ENCODE results near the gene RXFP4.

Gene RXFP4

DNA sequence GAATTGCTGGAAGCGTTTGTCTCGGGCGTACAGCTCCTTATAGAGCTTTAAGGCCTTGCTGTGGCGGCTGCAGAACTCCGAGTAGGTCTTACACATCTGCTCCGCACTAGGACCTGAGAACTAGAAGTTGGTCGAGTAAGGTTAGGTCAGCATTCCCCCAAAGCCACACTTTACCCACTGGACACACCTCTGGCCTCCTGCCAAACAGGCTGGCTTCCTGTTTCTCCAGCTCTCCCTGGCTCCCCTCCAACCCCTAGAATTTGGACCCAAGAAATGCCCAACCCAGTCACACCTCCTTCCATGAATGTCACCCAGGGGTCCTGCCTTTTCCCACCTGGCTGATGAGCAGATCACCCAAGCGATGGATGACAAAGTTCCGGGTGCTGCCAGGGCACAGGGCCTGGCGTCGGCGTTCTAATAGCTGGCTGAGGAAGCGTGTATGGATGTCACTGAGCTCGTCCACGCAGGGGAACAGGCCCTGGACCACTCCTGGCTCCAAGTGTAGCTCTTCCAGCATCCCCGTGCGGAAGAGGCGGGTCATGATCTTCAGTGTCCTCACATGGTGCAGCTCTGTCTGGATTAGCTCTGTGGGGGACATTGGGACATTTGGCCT, 21.3 kb downstream of the RXFP4 start:
- no peak for DNase-seq

DNA sequence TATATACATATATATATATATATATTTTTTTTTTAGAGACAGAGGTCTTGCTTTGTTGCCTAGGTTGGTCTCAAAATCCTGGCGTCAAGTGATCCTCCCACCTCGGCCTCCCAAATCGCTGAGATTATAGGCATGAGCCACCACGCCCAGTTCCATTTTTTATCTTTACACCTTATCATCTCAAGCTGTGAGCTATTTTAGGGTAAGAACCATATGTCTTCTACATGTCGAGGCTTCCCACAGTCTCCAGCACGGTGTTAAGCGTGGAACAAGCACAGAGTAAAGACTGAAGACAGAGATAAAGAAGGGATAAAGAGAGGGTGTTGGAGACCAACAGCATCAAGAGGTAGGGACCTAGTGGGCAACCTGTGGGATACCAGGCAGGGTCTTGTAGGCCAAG, 22.8 kb downstream of the RXFP4 start:
- no peak for DNase-seq

DNA sequence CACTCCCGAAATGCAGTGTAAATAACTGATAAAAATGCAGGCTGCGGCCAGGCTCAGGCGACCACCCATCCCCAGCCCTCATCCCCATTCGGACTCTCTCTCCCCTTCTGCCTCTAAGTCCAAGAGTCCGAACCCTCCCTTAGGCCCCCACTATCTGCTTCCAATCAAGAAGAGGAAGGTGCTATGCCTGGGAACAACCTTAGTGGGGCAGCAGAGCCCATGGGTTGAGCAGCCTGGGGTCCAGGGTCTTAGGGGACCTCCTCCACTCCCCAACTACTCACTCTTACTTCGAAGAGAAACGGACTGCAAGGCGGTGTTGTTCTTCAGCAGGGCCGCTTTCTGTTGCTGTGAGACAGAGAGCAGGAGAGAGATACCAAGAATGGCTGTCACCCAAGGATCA, 24.7 kb downstream of the RXFP4 start:
- DNase-seq: no peak

DNA sequence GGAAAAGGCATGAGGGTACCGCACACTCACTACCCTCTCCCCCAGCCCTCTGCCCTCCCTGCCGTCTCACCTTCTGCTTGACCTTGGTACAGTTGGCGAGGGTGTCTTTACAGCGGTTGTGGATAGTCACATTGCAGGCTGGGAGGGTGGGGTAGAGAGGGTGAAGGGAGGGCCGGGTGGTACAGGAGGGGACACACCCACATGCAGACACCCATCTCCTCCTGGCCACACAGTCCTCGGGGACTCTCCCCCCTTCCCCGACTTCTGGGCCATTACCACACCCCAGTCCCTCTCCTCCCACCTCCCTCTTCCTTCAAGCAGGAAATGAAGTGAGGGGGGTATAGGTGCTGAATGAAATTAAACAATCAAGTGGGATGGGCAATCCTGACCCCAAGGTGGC, 25.3 kb downstream of the RXFP4 start:
- peak; percentile 86 for DNase-seq

DNA sequence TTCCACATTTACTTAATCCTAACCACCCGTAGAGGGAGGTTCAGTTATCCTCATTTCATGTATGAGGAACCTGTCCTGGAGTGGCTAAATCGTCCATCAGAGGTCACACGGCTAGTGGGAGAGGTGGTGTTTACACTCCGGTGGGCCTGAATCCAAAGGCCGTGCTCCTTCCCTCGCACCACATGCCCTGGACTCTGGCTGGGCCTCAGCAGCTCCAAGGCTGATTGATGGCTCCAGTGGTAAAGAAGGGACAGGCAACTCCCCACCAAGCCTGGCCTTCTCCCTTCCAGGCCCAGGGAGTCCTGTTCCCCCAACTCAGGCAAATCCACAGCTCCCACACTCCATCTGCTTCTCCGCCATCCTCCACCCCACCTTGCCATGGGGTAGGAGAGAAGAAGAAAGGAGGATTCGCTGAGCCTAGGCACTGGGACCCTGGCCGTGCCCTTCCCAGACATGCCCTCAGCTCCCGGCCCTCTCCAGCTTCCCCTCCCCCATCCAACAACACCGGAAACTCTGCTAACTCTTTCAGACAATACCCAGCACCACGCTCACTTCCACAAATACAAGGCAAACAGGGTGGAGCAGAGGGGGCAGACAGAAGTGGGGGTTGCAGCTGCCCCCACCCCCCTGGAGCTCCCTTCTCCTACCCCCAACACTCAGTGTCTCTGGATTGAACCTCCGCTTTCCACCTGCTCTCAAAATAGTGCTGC, 26.1 kb downstream of the RXFP4 start:
- peak; percentile 51 for DNase-seq

DNA sequence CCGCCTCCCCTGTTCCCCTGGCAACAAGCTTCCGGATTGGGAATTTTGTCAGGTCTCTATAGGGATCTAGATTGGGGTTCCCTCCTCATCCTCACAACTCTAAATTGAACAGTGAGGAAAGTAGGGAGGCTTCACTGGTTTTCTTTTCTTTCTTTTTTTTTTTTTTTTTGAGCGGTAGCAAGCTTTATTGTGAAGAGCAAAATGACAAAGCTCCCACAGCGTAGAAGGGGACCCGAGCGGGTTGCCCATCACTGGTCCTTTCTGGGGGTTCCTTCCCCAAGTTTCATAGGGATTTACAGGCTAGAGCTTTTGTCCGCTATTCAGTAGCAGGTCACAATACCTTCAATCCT, 26.6 kb downstream of the RXFP4 start:
- no peak for DNase-seq

DNA sequence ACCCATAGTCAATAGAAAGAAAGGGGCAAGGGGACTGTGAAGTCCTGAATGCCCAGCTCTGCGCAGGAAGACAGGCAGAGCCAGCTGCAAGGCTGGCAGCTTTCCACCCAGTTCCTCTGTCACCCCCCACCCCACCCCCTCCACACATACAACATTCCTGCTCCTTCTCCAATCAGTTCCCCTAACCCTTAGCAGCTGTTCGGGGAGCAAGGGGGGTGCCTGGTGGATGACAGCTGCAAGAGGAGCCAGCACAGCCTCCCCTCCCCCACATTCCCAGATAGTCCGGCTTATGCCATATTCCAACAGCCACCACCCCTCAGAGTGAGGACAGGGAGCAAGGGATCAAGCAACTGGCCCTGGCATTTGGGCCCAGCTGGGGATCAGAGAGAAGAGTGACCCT, 27.2 kb downstream of the RXFP4 start:
- DNase-seq: no peak

DNA sequence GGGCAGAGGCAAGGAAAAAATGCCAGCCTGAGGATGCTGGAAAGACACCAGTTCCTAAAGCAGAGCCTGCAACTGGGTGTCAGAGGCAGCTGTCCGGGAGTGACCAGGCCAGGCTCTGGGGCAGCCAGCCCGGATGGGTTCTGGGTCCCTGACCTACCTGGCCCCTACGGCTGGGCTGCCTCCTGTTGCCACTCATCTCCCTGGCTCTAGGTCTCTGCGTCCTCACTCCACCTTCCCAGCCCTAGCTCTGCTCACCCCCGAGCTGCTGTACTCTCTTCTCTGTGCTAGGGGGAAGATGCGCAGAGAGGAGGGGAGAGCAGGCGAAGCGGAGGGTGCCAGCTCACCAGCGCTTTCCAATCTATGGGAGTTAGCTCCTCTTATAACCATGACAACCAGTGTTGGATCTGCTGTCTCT, 27.9 kb downstream of the RXFP4 start:
- DNase-seq: no peak

DNA sequence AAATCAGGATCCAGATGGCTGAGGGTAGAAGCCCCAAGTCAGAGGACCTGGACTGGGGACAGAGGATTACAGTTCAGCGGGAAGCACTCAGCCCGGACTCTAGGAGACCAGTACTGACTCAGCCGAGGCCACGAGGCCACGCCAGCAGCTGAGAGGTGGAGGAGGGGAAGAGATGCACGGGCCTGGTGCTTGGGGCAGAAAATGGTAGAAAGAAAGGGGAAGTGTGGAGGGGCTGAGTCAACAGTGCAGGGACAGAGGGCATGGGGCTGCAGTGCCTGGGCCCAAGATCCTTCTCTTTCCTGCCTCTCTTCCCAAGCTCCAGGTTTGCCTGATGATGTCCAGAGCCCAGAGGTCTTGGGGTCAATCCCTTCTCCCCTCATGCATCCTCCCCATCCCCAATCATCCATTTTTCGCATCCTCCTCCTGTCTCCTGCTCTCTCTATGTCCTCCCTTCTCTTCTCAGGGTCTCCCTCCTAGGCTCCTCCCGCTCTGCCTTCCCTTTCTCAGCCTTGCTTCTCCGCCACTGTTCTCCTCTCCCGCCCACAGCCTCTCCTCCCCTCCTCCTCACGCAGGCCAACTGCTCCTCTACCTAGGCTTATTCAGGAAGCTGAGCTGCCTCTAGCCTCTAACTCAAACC, 29.2 kb downstream of the RXFP4 start:
- DNase-seq: peak; percentile 81

DNA sequence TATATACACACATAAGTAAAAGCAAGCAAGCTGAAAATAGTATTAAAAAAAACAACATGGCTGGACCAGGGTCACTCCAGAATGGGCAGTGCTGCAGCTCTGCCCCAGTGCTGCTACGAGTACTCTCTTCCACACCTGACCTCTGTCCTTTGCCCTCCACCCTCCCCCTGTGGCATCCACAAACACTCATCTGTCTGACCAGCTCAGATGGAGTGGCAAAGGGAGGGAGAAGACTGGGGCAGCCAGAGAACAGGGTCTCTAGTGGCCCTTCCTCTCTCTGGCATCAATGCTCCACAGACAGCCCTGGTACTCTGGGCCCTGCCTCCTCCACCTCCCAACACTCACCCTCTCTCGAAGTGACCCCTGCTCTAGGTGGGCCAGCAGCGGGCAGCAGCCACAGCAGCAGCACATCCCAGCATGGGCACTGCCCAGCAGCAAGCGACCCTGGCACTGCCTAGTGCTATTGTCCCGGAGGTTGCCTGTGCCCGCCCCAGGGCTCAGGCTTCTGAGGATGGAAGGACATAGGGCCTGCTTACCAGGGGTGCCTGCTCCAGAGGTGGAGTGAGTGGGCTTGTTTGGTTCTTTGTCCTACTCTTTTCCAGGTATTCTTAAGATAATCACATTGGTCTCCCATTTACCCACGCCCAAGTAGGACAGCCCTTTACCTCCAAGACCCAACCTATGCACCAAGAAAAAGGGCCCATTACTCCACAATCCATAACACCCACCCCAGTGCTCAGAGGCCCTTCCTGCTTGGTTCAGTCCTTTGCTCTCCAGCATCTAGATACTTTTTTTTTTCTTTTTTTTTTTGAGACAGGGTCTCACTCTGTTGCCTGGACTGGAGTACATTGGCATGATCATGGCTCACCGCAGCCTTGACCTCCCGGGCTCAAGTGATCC, 30.7 kb downstream of the RXFP4 start:
- DNase-seq: no peak

DNA sequence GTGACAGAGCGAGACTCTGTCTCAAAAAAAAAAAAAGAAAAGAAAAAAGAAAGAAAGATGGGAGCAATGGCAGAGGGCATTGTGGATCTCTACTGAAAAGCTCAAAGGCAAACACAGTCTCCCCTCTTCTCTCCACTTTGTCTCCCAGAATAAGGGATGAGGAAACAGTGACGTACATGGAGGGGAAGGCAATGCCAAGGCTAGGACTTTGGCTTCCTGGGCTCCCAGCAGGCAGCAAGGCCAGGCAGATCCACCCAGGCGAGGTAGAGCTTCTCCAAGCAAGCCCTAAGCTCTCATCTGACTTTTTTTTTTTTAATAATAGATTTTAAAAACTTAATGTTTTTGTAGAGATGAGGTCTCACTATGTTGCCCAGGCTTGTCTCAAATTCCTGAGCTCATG, 32.3 kb downstream of the RXFP4 start:
- no peak for DNase-seq

DNA sequence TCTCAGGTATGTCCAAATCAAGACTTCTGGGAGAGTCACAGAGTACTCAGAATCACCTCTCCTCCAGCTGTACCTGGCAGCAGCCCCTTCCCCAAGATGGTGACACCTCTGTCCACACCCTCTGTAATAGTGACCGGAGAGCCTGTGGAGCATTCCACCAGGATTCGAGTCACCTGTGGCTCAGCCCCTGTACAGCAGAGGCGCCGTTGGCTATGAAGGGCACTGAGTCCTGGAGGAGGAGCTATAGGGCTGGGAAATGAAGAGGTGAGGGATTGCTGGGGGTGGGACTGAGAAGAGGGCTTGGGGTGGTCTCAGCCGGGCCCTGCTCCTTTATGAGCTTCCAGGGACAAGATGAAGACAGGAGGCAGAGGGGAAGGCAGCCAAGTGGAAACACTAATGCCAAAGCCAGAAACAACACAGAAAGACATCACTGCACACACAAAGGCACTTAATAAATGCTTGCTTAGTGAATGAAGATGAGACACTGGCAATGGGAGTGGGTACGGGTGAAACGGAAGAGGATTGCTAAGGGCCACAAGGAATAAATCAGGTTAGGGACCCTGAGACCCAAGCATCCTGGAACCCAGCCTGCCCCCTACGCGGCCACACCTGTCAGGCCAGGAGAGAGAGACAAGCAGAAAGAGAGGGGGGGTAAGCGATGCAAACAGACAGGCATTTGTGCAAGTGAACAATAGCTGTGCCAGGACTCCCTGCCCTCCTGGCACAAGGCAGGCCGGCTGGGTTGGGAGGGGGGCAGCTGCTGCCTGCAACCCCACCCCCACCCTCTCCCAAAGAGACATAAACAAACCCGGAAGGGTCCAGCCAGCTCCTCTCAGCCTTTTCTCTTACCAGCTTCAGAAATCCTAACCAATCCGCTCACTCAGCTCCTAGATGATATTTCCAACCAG, 33.0 kb downstream of the RXFP4 start:
- no peak for DNase-seq

DNA sequence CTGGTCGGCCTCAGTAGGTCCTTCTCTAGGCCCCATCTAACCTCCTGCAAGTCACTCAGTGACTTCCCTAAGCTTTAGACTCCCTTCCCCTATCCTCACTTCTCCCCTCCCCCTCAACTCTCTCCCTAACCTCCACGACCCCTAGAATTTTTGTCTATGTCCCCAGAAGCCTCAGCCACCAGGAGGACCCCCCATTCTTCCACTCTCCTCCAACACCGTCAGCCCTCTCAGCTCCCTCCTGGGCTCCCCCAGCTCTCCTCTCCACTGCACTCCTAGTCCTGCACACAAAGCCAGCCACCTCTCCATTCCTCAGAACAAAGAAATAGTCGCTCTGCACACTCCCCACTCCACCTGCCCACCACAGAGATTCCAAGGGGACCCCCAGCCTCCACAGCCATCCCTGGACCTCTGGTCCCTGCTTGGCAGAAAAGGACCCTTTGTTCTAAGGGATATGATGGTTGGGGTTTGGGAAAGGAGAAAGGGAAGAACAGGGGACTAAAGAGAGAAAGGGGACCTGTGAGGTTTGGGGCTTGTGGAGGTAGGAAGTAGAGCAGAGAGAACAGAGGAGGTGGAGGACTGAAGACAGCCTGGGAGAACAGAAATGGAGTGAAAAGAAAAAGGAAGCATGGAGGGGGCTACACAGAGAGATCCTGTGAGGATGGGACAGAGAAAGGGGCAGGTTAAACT, 34.1 kb downstream of the RXFP4 start:
- no peak for DNase-seq

DNA sequence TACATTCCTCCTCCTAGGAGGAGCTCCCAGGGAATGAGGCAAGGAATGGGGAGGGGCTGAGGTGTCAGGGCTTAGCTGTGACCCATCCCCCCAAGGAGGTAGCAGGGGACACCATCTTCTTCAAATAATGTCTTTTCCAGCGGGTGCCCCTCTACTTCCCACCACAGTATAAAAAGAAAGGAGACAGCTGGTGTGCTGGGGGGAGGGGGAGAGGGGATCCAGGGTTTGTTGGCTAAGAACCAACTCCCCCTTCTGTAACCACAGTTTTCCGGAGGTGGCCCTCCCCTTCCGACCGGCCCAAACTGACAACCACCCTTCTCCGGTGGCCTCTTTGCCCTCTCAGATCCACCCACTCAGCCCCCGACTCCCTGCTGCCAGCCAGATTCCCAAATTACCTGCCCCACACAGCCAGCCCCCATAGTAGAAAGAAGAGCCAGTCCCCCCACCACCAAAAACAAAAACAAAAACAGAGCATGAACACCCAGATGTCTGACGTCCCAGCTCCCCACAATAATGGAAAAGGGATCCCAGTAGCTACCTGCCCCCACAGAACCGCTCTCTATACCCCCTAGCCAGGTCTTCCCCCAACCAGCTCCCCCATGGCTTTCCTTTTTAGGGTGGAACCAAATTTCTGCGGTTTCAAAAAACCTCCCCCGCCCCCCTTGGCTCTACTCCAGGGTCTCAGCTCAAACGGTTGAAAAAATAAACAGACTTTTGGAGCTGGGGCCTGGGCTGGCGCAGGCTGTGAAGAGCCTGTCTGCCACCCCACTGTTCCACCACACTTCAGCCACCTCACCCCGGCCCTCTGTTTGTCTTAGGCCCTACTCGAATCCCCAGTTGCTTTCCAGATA, 34.8 kb downstream of the RXFP4 start:
- DNase-seq: peak; percentile 95

DNA sequence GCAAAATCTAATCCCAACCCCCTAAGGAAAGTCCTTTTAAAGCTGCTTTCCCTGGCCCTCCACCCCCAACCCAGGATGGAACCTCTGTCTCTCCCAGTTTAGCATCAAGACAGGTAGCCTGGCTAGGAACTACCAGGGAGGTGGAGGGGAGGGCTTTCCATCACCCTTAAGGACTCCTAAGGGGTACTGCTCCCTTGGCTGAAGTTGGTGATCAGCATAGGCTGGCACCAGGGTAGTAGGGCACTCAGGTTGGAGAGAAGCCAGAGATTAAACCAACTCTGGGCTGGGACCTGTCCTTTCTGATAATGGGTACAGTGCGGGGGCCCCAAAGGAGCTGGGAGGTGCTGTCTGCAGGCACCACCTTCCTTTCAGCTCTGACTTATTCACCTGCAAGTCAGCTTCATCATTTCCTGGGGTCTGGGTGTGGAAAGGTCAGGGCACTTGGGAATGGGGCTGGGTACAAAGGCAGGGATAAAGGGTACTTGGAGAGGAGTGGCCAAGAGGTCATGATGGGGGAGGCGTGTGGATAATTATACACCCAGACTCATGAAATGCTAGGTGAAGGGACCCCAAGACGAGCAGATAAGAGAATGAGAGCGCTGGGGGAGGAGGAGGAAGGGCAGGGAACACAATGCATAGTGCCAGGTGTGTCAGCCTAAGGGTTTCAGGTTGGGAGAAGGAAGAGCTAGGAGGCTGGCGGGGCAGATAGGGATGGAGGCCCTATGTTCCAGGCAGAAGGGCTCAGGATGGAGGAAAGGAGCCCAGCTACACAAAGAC, 35.7 kb downstream of the RXFP4 start:
- DNase-seq: peak; percentile 93

DNA sequence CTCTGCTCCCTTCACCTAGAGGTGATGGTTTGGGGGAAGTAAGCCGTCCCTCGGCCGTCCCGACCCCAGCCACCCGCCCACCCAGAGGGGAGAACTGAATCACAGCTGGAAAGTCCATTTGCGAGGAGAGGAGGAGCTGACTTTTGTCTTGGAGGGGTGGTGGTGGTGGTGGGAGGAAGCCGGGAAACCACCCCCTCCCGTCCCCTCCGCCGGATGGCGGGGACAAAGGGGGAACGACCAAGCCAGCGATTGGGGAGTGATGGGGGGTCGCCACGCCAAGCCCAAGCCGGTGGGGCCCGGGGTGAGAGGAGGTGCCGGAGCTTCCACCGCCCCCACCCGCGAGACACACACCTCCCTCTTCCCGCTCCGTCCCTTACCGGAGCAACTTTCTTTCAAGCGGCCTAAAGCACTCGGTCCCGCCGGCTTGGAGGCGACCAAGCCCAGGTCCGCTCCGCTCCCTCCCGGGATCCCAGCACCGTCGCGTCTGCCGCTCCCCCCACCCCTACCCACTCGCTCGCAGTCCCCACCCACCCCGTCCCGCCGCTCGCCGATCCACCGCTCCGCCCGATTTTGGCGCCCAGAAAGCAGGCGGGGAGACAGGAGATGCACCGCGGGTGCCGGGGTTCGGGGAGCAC, 36.4 kb downstream of the RXFP4 start:
- DNase-seq: no peak

DNA sequence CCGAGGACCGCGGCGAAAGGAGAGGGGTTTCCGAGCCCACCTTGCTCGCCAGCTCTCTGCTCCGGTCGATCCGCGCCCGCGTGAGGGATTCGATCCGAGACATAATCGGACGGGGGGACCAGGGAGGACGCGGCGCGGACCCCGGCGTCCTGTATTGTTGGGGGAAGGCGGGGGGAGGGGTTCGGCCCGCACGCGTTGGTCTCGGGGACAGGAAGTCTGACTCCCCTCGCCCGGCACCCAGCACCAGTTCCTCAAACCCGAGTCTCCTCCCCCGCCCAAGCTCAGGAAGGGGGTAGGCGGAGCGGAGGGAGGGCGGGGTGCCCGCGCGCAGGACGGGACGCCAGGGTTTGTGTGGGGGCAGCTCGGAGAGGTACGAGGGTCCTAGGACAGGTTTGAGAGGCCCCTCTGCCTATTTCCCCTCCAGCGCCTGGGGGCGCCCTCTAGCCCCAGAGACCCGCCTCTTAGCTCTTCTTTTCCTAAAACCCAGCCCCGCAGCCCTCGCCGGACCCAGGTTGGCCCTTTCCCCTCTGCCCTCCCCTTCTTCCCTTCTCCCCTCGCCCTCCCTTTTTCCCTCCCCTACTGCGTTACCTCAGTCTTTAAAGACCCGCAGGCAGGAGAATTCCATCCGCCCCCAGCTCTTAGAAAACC, 37.0 kb downstream of the RXFP4 start, which contains the start of gene ARHGEF2:
Gene ARHGEF2 (minus strand): TSS at position 223 of the 648 bp plus-strand sequence. CDS start 120 bp downstream, at position 103.
- peak; percentile 93 for DNase-seq

DNA sequence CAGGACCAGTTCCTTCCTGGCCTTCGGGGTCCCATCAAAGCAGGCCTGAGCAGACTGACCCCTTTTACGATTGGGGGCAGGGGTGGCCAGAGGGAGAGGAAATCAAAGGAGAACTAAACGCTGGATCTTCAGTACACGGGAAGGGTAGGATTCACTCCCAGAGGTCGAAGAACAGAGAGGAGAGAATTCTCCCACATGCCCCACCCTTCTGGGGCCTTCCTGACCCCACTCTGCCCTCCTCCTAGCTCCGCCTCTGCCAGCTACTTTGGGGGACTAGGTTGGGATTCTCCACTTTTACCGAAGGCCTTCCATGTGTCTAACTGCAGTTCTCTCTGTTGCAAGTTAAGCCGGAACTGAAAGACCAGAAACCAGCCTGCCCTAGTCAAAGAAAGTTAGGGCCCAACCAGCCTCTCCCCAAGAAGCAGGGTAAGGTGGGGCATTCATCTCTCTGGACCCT, 37.6 kb downstream of the RXFP4 start:
- DNase-seq: peak; percentile 60
